GM20000 (cell line): ENCODE measurements around the gene CHST3.

Experiments used
- DNase-seq: peaks from one replicate; pipeline ENCODE4 v3.0.0; 2012; ENCODE audit warnings: low spot score
- TF ChIP-seq, protein P1 (sequence below): IDR thresholded peaks from 2 replicates; pipeline ENCODE4 v1.5.1; 2012; ENCODE audit warnings: mild to moderate bottlenecking, control low read depth; ENCODE audit errors: extremely low read depth, missing control alignments

Gene CHST3

DNA sequence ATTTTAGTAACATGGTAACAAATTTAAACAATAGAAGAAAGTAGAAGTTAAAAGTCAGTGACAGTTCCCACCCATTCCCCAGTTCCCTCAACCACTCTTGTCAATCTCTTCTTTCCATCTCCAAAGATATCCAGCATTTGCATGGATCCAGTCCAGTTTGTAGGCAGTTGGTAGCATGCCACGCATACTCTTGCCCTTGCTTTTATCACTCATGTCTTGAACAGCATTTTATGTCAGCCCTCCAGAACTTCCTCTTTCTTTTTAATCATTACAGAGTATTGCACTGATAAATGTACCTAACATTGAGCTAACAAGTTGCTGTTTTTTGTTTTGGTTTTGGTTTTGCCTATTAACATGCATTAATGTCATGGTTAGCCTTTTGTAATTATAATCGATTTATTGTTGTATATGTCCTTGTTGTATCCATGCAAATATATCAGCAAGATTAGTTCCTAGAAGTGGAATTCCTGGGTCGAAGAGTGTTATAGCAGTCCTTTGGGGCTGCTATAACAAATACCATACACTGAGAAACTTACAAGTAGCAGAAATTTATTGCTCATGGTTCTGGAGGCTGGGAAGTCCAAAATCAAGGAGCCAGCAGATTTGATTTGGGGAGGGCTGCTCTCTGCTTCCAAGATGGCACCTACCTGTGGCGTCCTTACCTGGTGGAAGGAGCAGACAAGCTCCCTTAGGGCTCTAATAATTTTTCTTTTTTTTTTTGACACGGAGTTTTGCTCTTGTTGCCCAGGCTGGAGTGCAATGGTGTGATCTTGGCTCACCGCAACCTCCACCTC, 25.7 kb downstream of the CHST3 start:
- TF ChIP-seq, protein P1, sequence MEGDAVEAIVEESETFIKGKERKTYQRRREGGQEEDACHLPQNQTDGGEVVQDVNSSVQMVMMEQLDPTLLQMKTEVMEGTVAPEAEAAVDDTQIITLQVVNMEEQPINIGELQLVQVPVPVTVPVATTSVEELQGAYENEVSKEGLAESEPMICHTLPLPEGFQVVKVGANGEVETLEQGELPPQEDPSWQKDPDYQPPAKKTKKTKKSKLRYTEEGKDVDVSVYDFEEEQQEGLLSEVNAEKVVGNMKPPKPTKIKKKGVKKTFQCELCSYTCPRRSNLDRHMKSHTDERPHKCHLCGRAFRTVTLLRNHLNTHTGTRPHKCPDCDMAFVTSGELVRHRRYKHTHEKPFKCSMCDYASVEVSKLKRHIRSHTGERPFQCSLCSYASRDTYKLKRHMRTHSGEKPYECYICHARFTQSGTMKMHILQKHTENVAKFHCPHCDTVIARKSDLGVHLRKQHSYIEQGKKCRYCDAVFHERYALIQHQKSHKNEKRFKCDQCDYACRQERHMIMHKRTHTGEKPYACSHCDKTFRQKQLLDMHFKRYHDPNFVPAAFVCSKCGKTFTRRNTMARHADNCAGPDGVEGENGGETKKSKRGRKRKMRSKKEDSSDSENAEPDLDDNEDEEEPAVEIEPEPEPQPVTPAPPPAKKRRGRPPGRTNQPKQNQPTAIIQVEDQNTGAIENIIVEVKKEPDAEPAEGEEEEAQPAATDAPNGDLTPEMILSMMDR, result no peak
- DNase-seq, result no peak

DNA sequence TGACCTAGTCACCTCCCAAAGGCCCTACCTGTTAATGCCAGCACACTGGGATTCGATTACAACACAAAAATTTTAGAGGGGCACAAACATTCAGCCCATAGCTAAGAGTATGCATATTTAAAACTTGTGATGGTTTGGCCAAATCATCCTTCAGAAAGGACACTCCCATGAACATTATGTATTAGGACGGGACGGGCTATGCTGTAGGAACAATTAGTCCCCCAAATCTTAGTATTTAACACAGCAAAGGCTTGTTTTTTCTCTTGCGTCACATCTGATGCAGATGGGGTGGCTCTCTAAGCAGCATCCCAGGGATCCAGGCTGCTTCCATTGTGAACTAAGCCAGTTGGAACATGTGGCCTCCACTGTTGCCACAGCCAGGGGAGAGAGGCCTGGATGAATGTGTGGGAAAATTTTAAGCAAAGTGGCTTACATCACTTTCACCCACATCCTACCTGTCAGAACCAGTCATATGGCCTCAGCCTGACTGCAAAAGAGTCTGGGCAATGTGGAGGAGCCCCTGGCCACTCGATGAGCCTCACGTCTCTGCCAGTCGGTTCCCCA, 26.6 kb downstream of the CHST3 start:
- TF ChIP-seq, protein P1, result no peak
- DNase-seq, result no peak

DNA sequence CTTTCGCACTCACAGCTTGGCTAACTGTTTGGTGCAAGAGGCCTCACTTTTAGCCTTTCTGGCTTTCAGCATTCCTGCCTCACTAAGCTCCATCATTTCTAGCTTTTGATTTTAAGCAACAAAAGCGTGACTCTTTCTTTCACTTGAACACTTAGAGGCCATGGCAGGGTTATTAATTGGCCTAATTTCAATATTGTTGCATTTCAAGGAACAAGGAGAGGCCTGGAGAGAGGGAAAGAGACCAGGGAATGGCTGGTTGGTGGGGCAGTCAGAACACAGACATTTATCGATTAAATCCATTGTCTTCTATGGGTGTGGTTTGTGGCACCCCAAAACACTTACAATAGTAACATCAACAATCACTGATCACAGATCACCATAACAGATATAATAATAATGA, 31.3 kb downstream of the CHST3 start:
- TF ChIP-seq, protein P1, result no peak
- no peak for DNase-seq

DNA sequence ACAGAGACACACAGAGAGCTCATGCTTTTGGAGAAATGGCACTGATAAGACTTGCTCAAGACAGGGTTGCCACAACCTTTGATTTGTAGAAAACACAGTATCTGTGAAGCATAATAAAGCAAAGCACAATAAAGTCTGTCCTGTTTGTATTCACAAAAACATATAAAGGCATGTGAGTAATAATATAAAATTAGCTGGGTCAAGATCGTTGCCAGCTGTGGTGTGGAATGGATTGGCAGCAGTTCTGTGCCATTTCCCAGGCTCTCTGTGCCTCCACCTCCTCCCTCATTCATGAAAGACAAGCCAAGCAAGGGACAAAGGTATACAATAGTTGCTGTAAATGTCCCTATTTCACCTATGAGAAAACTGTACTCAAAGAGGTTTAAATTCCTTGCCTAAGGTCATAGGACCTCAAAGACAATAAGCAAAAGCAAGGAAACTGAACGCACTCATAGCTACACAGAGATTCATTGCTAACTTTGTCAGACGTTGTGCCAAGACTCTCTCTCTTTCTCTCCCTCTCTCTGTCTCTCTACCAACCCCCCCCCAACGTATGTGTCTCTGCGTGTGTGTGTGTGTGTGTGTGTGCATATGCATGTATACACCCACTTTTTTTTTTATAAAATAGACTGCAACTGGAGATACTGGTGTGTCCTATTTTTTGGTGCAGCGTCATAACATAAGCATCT, 31.8 kb downstream of the CHST3 start:
- TF ChIP-seq, protein P1, result no peak
- no peak for DNase-seq

DNA sequence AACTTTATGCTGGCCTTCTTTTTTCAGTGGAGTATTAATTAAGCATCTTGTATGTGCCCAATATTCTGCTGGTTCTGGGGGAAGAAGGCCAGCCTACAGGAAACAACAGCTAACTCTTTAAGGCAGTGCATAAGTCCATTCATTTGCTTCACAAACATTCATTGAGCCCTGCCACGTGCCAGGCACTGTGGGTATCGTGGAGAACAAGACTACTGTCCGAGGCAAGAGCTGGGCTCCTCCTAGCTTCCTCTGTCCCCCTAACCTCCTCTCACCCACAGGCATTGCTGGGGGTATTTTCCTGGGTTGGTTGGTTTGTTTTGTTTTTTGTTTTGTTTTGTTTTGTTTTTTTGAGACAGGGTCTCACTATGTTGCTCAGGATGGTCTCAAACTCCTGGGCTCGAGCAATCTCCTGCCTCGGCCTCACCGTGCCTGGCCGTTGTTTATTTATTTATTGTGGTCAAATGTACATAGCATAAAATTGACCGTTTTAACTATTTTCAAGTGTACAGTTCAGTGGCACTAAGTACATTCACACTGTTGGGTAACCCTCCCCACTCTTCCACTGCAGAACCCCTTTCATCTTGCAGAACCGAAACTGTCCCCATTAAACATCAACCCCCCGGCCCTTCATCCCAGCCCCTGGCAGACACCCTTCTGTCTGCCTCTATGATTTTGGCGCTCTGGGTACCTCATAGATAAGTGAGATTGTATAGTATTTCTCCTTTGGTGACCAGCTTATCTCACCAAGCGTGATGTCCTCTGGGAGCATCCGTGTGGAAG, 32.6 kb downstream of the CHST3 start:
- TF ChIP-seq, protein P1, result no peak
- DNase-seq, result no peak

DNA sequence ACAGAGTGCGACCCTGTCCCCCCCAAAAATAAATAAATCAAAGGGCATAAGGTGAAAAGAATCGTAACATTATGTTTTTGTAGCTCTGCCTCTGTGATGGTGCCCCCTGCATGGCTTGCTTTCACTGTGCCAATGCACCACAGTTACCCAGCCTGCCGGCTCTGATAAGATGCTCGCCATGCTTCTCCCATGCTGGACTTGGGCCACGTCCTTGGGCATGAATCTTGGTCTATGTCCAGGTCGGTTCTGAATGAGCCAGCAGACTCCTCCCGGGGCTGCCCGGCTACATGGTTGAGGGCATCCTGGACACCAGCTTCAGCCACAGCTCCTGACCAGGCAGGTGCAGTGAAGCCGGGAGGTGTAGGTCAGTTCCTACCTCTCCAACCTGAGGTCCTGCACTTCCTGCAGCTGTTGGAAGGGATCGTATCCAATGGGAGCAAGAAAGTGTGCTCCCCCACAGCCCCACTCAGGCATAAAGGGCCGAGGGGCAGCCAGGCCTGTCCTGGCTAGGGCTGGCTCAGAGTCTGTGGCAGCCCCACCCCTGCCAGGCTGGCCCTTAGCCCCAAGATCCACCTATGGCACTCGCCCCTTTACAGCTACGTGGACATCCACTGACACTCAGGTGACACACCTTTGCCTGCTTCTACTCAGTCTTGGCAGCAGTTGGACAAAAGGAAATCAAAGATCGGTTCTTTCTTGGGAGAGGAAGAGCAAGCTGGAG, 34.1 kb downstream of the CHST3 start:
- no peak for DNase-seq
- TF ChIP-seq, protein P1, result no peak
